Measurements from ENCODE around the gene ENO1.
A peak's percentile ranks its signal among the peaks of the same experiment; 100 is the strongest.

Gene ENO1

GRCh38 chr1:8873001-8873400, 5.5 kb downstream of the ENO1 start:
- Histone ChIP-seq H3K36me3 (peaks cover 93% of the 10 kb centered on the region), H3K4me1 (no peaks in the 10 kb centered on the region), H3K4me3 (ENCODE audit: low read depth, low read length) (peak overlapping the region; percentile 81)

GRCh38 chr1:8871965-8872399, 6.5 kb downstream of the ENO1 start:
- no peak overlapping the region for H3K4me3 ChIP-seq (ENCODE audit: low read depth, low read length)
- H3K4me1 ChIP-seq: no peaks in the 10 kb centered on the region
- no peaks in the 10 kb centered on the region for H3K27me3 ChIP-seq
- no peak for DNase-seq
- no peaks in the 10 kb centered on the region for H3K9me3 ChIP-seq
- TF ChIP-seq CTCF (IDR thresholded peaks at IDR 0.05; ENCODE audit: low read depth, low read length): no peak
- peaks cover 96% of the 10 kb centered on the region for H3K36me3 ChIP-seq

More at GRCh38 chr1:8873001-8873400, 5.5 kb downstream of the ENO1 start:
- no peaks in the 10 kb centered on the region for H3K9me3 ChIP-seq
- no peak for DNase-seq
- no peak for TF ChIP-seq CTCF (IDR thresholded peaks at IDR 0.05; ENCODE audit: low read depth, low read length)
- no peaks in the 10 kb centered on the region for H3K27me3 ChIP-seq

- TF ChIP-seq CTCF (IDR thresholded peaks at IDR 0.05; ENCODE audit: low read depth, low read length): peak; percentile 31
- Histone ChIP-seq H3K27me3 (no peaks in the 10 kb centered on the region), H3K36me3 (peaks cover 97% of the 10 kb centered on the region), H3K9me3 (no peaks in the 10 kb centered on the region), H3K4me1 (no peaks in the 10 kb centered on the region), H3K4me3 (ENCODE audit: low read depth, low read length) (no peak overlapping the region)
- DNase-seq: no peak
Measured at GRCh38 chr1:8871539-8871935, 6.9 kb downstream of the ENO1 start.

- TF ChIP-seq CTCF (IDR thresholded peaks at IDR 0.05; ENCODE audit: low read depth, low read length): no peak
- Histone ChIP-seq H3K4me3 (ENCODE audit: low read depth, low read length) (no peak overlapping the region), H3K9me3 (no peaks in the 10 kb centered on the region), H3K36me3 (peaks cover 95% of the 10 kb centered on the region), H3K4me1 (no peaks in the 10 kb centered on the region), H3K27me3 (no peaks in the 10 kb centered on the region)
- no peak for DNase-seq
Measured at GRCh38 chr1:8870616-8871538, 7.6 kb downstream of the ENO1 start.

- Histone ChIP-seq H3K36me3 (peaks cover 95% of the 10 kb centered on the region), H3K4me1 (no peaks in the 10 kb centered on the region), H3K27me3 (no peaks in the 10 kb centered on the region), H3K4me3 (ENCODE audit: low read depth, low read length) (no peak overlapping the region), H3K9me3 (no peaks in the 10 kb centered on the region)
- TF ChIP-seq CTCF (IDR thresholded peaks at IDR 0.05; ENCODE audit: low read depth, low read length): no peak
- DNase-seq: no peak
Measured at GRCh38 chr1:8870103-8870502, 8.4 kb downstream of the ENO1 start.
